HG03378 (cell line): ENCODE data around the gene CSF1.
"Not testable (repeated sequence)": the region's sequence is repeated elsewhere in the genome, so short reads cannot be mapped to it uniquely, and the experiment has no call there.

ENCODE experiments used
- ATAC-seq: cut with Tn5 transposase; IDR thresholded peaks from one replicate; pipeline ENCODE4 v1.9.1; 2021; ENCODE audit warnings: mild to moderate bottlenecking, moderate library complexity; ENCODE audit not compliant: unreplicated experiment

CSF1 gene

DNA sequence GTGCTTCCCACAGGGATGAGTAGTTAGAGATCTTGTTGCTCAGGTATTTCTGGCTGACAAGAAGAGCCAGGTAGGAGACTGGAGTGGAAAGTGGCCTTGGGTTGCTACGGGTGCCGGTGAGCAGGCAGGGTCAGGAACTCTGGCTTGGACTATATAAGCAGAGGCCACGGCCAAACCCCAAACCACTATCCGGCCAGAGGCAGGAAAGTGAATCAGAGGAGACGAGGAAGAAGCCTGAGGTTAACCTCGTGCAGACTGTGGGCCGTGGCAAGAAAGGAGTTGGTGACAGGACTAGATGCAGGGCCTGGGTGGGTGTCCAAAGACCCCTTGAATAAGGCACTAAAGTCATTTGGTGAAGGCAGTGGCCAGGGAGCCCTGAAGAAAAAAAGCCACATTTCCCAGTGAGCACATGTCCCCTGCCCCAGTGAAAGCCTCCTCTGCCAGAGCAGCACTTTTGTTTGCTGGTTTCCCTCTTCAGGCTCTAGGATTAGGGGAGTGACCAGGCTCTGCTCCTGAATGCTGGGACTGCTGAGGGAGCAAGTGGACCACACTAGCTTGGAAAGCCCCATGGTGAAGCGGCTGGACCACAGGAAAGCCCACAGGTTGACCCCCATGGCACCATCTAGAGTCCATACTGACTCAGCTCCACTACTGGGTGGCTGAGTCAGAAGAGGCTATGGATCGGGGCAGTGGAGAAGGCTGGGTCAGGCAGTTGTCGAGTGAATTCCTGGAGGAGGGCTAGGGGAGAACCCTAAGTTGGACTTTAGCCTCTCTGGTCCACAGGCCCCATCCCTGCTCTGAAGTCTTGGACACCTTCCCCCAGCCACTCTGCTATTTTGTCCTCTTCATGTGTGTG, 23.4 kb downstream of the CSF1 start:
- no peak for ATAC-seq

DNA sequence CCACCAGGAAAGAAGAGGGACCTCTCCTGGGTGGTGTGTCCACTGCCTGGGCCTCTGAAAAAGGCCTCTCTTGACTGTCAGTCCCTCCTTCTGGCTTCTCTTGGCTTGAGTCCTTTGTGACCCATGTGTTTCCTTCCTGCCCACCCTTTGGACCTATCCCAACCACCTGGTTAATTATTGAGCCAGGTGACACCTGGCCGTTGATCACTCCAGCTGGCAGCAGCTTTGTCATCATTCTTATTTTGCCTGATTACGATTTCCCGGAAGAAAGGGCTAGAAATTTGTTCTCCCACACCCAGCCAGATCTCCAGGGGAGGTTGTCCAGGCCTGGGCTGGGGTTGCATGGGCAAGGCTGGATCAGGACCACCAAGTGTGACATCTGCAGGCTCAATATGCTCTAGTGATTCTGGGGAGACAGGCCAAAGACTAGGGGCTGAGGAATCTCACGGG, 24.8 kb downstream of the CSF1 start:
- no peak for ATAC-seq

DNA sequence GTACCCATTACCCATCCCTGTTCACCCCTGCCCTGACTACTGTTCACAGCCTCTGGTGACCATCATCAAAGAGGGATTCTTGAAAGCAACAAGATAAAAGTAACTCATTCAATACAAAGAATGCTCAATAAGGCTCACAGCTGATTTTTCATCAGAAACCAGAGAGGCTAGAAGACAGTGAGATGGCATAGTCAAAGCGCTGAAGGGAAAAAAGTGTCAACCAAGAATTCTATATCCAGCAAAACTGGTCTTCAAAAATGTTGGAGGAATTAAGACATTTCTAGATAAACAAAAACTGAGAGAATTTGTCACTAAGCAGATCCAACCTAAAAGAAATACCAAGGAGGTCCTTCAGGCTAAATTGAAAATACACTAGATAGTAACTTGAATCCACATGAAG, 27.1 kb downstream of the CSF1 start:
- no peak for ATAC-seq

DNA sequence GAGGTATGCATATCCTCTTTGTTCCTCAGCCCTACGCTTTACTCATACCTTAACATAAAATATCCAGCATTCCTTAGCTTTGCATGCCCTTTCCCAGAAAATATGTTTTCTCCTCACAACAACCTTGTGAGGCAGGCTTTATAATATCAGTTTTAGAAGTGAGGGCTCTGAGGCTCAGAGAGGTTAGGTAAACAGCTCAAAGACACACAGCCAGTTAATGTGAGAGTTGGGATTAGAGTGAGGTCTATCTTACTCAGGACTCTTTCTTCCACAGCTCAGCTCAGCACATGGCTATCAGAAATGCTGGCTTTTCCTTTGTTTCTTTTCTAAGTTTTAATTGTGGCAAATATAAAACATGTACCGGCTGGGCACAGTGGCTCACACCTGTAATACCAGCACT, 27.9 kb downstream of the CSF1 start:
- no peak for ATAC-seq

DNA sequence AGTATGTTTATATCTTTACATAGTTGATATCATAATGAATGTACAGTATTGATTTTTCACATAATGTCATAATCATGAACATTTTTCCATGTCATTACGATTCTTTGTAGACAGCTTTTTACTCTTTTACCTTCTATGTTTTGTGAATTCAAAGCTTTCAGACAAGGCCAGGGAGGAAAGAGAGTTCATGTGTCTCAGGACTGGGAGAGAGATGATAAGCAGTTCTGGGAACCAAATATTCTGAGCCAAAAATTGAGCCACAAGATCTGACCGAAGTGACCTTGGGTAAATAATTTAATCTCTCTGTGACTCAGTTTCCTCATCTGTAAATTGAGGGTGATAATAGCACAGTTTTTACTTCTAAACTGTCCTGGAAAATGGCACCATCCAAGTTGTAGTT, 31.8 kb downstream of the CSF1 start:
- ATAC-seq, result no peak

DNA sequence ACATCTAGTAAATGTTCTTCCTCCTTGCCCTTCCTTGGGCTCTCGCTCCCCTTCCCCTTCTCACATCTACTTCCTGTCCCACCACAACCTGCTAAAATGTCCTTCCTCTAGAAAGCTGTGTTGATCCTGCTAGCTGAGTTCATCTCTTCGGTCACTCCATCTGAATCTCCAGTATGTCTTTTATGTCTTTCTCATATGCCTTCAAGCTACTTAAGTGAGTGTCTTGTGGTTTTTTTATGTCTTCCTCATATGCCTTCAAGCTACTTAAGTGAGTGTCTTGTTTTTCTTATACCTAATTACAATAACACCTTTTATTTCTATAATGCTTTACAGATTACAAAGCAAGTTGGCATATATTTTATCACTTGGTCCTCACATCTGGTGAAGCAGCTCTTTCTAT, 33.9 kb downstream of the CSF1 start:
- ATAC-seq, result no peak

DNA sequence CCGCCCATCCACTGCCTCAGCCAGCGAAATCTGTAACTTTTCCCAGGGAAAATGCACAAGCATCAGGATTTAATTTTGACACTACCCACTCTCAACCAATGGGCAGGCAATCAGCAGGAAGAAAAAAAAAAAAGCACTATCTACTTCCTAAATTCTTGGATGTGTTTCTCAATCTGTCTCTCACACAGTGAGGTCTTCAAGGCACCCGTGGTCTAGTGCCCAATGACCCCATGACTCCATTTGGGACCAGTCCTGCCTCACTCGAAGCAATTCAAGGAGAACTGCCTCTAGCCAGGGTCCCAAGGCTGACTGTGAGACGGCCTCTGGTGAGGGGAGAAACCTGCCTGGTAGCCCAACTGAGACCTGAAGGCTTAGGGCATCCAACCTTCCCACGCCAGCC, 35.9 kb downstream of the CSF1 start:
- no peak for ATAC-seq

DNA sequence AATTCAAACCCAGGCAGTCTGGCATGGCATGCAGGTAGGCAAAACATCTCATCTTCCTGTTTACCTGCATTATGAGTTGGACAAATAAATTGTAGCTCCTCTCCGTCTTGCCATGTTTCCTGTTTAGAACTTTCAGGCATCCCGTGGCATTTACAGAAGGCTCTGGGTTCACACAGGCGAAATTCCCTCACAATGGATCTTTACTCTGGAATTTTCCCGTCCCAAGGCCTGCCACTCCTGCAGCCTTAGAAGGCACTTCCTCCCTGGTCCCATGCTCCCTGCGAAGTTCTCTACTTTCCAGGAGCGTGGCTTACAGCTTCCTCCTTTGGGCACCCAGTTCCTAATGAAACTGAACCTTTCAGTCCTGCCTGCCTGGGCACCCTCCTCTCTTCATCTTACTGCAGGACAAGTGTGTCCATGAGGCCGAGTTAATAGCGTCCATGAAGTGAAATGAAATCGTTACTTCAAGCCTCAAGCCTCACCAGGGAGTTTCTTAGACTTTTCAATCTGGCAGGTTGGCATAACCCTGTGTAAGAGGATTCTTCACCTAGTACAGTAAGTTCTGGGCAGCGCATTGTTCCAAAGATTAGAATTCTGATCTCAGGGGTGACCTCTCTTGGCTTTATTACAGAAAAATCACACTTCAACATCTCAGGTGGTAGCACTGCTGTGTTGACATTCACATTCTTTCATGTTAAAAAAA, 37.1 kb downstream of the CSF1 start:
- no peak for ATAC-seq

DNA sequence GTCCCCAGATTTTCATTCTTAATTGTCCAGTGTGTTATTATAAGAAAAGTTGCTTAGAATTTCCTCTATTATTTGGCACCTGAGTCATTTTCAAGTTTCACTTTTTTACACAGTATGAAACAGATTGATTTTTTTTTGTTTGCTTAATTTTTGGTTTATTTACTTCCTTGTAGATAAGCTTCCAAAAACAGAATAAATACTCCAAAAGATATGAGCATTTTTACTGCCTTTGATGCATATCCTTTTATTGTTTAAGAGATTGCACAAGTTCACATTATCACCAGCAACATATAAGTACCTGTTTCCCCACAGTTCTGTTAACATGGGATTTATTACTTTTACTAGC, 37.6 kb downstream of the CSF1 start:
- no peak for ATAC-seq

DNA sequence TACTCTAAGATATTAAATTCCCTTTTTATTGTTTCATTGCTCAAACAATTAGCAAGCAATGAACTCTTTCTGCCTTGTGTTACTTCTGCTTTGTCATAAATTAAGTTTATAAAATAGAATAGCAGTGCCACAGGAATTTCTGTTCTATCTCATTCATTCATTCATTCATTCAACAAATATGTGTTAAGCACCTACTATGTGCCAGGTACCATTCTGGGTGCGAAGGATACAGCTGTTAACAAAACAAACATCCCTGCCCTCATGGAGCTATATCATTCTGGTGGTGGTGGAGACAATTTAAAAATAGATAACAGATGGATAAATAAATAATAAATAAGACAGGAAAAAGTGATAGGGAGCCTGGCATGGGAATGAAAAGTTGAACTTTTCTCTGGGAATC, 39.4 kb downstream of the CSF1 start:
- no peak for ATAC-seq

DNA sequence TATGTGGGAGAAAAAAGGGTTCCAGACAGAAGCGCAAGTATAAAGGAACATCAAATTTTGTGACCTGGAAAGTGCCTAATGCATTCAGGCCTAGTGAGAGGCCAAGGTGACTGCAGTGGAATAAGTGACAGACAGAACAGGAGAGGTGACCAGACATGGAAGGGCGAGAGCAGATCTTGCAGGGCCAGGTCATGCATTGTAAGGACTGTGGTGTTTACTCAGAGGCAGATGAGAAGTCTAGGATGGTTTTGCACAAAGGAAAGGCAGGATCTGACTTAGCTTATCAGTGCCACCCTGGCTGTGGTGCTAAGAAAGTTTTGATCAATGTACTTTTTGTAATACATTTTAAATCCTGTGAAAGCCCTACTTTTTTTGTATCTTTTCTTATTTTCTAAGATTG, 39.9 kb downstream of the CSF1 start:
- no peak for ATAC-seq

DNA sequence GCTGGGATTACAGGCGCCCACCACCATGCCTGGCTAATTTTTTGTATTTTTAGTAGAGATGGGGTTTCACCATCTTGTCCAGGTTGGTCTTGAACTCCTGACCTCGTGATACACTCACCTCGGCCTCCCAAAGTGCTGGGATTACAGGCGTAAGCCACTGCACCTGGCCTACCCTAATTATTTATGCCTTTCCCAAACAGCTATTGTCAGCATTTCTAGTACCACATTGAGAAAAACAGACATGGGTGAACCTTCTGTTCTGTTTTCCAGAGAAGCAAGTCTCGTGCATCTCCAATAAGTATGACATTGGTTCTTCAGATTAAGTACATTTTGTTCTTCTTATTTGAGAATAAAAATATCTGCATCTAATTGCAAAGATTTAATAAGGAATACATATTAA, 40.9 kb downstream of the CSF1 start:
- ATAC-seq, result not testable (repeated sequence)

DNA sequence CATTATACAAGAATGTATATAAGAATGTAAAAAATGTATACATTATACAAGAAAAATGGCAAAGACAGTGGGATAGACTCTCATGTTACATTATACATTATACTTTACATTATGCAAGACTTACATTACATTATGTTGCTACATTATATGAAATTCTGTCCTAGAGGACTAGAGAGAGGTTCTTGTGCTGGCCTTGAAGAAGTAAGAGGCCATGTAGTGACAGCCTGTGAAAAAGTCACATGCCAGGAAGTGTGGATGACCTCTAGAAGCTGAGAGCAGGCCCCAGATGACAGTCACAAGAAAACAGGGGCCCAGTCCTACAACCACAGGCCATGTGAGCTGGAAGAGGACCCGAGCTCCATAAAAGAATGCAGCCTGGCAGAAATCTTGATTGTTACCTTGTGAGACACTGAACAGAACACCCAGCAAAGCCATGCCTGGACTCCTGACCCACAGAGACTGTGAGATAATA, 43.4 kb downstream of the CSF1 start:
- ATAC-seq, result no peak

DNA sequence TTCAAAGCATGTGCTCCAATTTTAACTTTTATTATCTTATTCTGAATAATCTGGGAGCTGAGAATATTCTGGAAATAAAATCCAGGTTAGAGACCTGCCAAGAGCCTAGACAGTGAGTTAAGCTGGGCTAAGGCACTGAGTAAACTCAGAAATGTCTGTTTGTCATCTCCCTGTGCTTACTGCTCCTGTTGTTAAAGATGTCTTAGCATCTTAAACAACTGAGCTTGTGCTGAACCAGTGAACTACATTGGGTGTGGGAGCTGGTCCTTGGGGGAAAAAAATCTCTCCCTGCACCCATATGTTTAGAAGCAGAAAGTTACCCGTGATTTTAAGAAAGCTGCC, 49.0 kb downstream of the CSF1 start:
- no peak for ATAC-seq

DNA sequence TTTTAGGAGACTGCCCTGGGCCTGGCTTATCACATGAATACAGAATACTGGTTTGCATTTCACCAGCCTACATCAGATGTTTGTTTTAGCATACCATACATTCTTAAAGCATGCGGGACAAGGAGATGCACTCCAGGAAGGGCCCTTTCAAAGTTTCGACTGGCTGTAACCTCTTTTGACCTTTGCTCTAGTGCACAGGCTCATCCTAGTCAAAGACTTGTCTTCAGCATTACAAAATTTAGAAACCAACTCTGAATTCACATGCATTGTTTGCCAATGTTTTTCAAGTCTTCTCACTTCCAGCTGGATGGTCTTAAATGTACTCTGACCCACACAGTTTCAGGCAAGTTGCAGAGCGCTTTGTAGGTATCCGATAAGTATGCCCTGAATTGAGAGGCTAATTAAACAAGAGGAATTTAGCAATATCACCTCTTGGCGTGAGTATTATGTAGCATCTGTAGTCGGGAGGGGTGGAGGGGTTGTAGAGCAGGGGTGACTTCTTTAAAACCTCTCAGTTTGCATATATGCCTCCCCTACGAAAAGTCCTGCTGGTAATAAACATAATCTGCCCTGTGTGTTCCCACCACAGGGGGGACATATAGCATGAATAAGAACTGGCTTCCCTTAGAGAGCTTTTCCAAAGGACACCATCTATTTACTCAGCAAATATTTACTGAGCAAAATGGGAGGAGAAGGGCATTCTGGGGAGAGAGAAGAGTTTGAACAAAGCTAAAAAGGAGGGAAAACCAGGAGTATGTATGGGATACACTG, 49.5 kb downstream of the CSF1 start:
- ATAC-seq, result no peak

DNA sequence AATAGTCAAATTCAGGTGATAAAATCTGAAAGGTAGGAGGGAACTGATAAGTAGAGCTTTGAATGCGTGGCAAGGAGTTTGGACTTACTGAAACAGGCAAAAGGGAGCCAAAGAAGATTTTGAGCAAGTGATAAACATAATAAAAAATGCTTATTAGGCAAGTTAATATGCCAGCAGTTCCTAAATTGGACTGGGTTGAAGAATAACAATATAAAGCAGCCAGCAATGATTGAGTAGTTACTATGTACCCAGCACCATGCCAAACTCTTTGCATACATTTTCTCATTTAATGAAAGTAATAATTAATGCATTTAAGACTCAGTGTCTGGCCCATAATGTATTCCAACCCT, 50.1 kb downstream of the CSF1 start:
- ATAC-seq, result no peak

DNA sequence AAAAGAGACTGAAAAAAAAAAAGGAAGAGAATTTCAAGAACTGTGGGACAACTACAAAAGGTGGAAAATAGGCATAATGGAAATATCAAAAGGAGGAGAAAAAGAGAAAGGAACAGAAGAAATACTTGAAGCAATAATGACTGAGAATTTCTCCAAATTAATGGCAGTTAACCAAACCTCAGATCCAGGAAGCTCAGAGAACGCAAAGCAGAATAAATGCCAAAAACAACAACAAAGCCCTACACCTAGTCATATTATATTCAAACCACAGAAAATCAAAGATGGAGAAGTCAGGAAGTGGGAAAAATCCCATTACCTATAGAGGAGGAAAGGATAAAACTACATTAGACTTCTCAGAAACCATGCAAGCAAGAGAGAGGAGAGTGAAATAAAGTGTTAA, 53.2 kb downstream of the CSF1 start:
- no peak for ATAC-seq

DNA sequence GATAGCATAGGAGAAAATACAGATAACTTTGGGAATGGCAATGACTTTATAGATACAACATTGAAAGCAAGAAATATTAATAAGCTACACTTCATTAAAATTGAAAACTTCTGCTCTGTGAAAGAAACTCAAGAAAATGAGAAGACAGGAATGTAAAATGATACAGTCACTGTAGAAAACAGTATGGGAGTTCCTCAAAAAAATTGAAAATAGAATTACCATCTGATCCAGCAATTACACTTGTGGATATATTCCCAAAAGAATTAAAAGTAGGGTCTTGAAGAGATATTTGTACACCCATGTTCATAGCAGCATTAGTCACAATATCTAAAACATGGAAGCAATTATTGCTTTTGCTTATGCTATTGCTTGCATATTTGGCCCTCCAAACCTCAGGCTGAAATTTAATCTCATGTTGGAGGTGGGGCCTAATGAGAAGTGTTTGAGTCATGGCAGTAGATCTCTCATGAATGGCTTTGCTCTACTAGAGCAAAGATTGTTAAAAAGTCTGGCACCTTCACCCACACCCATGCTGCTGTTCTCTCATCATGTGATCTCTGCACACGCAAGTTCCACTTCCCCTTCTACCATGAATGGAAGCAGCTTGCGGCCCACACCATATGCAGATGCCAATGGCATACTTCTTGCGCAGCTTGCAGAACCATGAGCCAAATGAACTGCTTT, 58.6 kb downstream of the CSF1 start:
- ATAC-seq, result no peak

DNA sequence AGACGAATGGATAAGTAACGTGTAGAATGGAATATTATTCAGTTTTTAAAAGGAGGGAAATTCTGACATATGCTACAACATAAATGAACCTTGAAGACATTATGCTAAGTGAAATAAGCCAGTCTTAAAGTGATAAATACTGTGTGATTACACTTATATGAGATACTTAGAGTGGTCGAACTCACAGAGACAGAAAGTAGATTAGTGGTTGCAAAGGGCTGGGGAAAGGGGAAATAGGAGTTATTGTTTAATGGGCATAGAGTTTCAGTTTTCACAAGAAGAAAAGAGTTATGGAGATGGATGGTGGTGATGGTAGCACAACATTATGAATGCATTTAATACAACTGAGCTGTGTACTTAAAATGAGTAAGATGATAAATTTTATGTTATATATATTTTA, 59.3 kb downstream of the CSF1 start:
- ATAC-seq, result no peak

DNA sequence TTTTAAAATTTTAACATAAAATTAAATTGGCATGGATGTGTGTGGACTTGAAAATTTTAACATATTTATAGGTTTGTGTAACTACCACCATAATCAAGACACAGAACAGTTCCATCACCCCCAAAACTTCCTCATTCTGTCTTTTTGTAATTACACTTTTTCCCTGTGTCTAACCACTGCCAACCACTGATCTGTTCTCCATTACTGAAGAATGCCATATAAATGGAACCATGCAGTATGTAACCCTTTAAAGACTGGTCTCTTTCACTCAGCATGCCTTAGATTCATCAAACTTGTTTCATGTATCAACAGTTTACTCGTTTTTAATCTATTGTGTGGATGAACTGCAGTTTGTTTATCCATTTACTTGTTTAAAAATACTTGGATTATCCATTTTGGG, 60.9 kb downstream of the CSF1 start:
- ATAC-seq, result no peak

DNA sequence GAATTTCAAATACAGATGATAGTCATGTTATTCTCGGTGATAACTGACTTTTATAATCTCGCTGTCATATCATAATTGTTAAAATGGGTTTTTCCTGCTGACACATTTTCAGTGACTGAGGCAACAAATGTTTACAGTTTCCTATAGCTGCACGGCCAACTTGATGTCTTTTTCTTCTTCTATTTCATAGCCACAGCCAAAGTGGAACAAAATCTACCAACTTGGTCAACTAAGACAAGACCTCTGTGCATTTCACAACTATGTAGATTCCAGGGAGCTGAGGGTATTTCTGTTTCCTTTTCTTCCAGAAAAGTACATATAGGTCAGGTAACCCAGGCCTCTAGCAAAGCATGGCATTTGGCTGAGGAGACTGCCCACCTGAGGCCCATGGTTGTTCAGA, 63.5 kb downstream of the CSF1 start:
- no peak for ATAC-seq
